HEK293T (cell line): ENCODE data around the gene LRRTM4.

ENCODE experiments used
- CTCF ChIA-PET: fragments of 350-600 bp; formaldehyde crosslinking; extraction: SDS; loops from one replicate; lab custom pipeline; 2021; ENCODE audit warnings: antibody characterized with exemption, inconsistent platforms; lab: Yijun Ruan, JAX
- POLR2A ChIA-PET: fragments of 350-600 bp; formaldehyde crosslinking; extraction: SDS; loops from one replicate; lab custom pipeline; 2020; ENCODE audit warnings: antibody characterized with exemption, inconsistent platforms; lab: Yijun Ruan, JAX
- DNase-seq: peaks from one replicate; pipeline ENCODE4 v3.0.0; 2012; ENCODE audit warnings: mixed read lengths; ENCODE audit errors: extremely low spot score
- ARNT ChIP-seq: fragments of 450-650 bp; IDR thresholded peaks from 2 replicates; pipeline ENCODE4 v1.6.1; 2017; ENCODE audit warnings: mild to moderate bottlenecking
- BHLHE40 ChIP-seq: fragments of 450-650 bp; IDR thresholded peaks from 2 replicates; pipeline ENCODE4 v1.6.1; 2016; ENCODE audit warnings: mild to moderate bottlenecking, moderate library complexity, borderline replicate concordance
- CTBP1 ChIP-seq: fragments of 450-650 bp; IDR thresholded peaks from 2 replicates; pipeline ENCODE4 v1.6.1; 2016; ENCODE audit warnings: borderline replicate concordance
- ELF4 ChIP-seq: fragments of 450-650 bp; IDR thresholded peaks from 2 replicates; pipeline ENCODE4 v1.6.1; 2017; ENCODE audit warnings: antibody characterized with exemption
- FOXA1 ChIP-seq: fragments of 450-650 bp; IDR thresholded peaks from 2 replicates; pipeline ENCODE4 v1.6.1; 2016; ENCODE audit warnings: mild to moderate bottlenecking
- FOXK2 ChIP-seq: fragments of 450-650 bp; IDR thresholded peaks from 2 replicates; pipeline ENCODE4 v1.6.1; 2016; ENCODE audit warnings: mild to moderate bottlenecking
- FOXM1 ChIP-seq: fragments of 450-650 bp; IDR thresholded peaks from 2 replicates; pipeline ENCODE4 v1.6.1; 2017; ENCODE audit warnings: mild to moderate bottlenecking, borderline replicate concordance
- HDGF ChIP-seq: fragments of 450-650 bp; IDR thresholded peaks from 2 replicates; pipeline ENCODE4 v1.6.1; 2017; ENCODE audit warnings: antibody characterized with exemption, borderline replicate concordance
- L3MBTL2 ChIP-seq: fragments of 450-650 bp; conservative IDR thresholded peaks from 2 replicates; pipeline ENCODE4 v1.6.1; 2016; ENCODE audit warnings: mild to moderate bottlenecking
- LEF1 ChIP-seq: fragments of 450-650 bp; IDR thresholded peaks from 2 replicates; pipeline ENCODE4 v1.6.1; 2017; ENCODE audit warnings: mild to moderate bottlenecking, borderline replicate concordance
- NFRKB ChIP-seq: fragments of 450-650 bp; IDR thresholded peaks from 2 replicates; pipeline ENCODE4 v1.6.1; 2016; ENCODE audit warnings: mild to moderate bottlenecking, moderate library complexity
- PKNOX1 ChIP-seq: fragments of 450-650 bp; IDR thresholded peaks from 2 replicates; pipeline ENCODE4 v1.6.1; 2016
- SP1 ChIP-seq: fragments of 450-650 bp; IDR thresholded peaks from 2 replicates; pipeline ENCODE4 v1.6.1; 2017
- SUZ12 ChIP-seq: fragments of 450-650 bp; IDR thresholded peaks from 2 replicates; pipeline ENCODE4 v1.6.1; 2016; ENCODE audit warnings: mild to moderate bottlenecking
- TARDBP ChIP-seq: fragments of 450-650 bp; IDR thresholded peaks from 2 replicates; pipeline ENCODE4 v1.6.1; 2016
- ZNF384 ChIP-seq: fragments of 450-650 bp; IDR thresholded peaks from 2 replicates; pipeline ENCODE4 v1.6.1; 2016

Gene LRRTM4

DNA sequence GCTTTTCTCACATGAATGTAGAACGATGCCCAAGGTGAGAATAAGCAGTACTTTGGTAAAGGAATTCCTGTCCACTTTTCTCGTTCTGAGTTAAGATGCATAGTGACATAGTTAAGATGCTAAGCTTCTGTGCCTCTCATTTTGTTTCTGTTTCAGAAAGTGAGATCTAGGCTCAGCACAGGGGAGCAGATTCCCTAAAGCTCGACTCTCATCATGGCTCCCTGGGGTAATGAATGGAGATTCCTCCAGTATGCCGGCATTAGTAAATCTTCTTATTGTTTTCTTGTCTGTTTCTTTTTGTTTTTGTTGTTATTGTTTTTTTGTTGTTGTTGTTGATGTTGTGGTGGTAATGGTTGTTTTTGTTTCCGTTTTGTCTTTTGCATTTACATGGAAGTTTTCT, 225.4 kb downstream of the LRRTM4 start:
- no peak for DNase-seq
- POLR2A ChIA-PET = no interaction called here
- CTCF ChIA-PET = no interaction called here
- TF ChIP-seq NFRKB = no peak
- no peak for TF ChIP-seq FOXA1
- TF ChIP-seq HDGF = no peak
- TF ChIP-seq ZNF384 = no peak
- no peak for TF ChIP-seq BHLHE40

DNA sequence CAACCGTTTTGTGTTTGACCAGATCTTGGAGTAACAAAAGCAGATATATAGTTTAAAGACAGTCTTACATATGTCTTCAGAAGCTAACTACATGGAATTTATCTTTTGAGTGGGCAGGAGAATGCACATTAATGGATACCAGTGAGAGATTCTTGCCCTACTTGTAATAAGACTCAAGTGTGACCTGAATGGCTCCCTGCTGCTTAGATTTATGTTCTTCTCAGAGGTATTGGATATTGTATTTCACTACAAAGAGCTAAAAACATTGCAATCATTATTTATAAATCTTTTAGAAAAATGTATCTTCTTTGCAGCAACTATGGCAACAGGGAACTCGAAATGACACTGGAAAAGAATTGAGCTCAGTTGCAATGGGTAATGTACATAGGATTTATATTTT, 227.7 kb downstream of the LRRTM4 start:
- no peak for DNase-seq
- TF ChIP-seq LEF1 = no peak
- TF ChIP-seq FOXM1 = no peak
- no peak for TF ChIP-seq BHLHE40
- TF ChIP-seq ELF4 = no peak
- no peak for TF ChIP-seq L3MBTL2
- no peak for TF ChIP-seq TARDBP
- TF ChIP-seq CTBP1 = no peak
- TF ChIP-seq HDGF = no peak
- no peak for TF ChIP-seq ARNT

GRCh38 chr2:77284353-77284752, 237.8 kb downstream of the LRRTM4 start:
- POLR2A ChIA-PET = no interaction called here
- TF ChIP-seq HDGF (no peak), SUZ12 (no peak), LEF1 (no peak), NFRKB (no peak), FOXM1 (no peak), ELF4 (no peak), CTBP1 (no peak), ARNT (no peak), FOXK2 (no peak)
- CTCF ChIA-PET = no interaction called here

More for the DNA sequence above, 227.7 kb downstream of the LRRTM4 start:
- ChIA-PET CTCF (no interaction called here), POLR2A (no interaction called here)

DNA sequence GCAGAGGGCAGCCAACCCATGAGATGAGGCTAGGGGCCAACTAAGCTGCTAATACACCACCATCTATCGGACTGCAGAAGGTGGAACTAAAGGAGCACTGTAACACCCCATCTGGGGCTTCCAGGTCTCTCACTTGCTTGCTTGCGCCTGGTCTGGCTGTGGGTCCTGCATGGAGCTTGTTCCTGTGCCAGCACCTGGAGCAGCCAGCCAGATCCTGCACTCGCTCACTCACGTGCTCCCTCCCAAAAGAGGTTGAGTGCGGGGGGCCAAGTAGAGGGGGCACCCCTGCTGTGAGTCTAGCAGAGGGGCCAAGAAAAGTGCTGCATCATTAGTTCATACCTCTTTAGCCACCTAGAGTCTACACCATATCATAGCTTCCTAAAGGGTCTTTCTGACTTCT, 250.9 kb downstream of the LRRTM4 start:
- ChIA-PET CTCF (no interaction called here), POLR2A (no interaction called here)
- no peak for DNase-seq
- TF ChIP-seq PKNOX1 = no peak
- TF ChIP-seq TARDBP = no peak
- no peak for TF ChIP-seq NFRKB
- no peak for TF ChIP-seq SP1
- no peak for TF ChIP-seq ZNF384
- no peak for TF ChIP-seq SUZ12
- no peak for TF ChIP-seq ELF4
- TF ChIP-seq CTBP1 = no peak
- no peak for TF ChIP-seq L3MBTL2
- no peak for TF ChIP-seq BHLHE40
- no peak for TF ChIP-seq FOXK2
- TF ChIP-seq ARNT = no peak
- TF ChIP-seq HDGF = no peak
- no peak for TF ChIP-seq FOXM1
- TF ChIP-seq LEF1 = no peak
- no peak for TF ChIP-seq FOXA1

More at GRCh38 chr2:77284353-77284752, 237.8 kb downstream of the LRRTM4 start:
- no peak for DNase-seq

- POLR2A ChIA-PET = no interaction called here
- no peak for TF ChIP-seq HDGF
- no peak for TF ChIP-seq PKNOX1
- no peak for TF ChIP-seq SP1
- TF ChIP-seq ZNF384 = no peak
- no peak for TF ChIP-seq FOXK2
- TF ChIP-seq L3MBTL2 = no peak
- TF ChIP-seq SUZ12 = no peak
- TF ChIP-seq FOXM1 = no peak
- TF ChIP-seq TARDBP = no peak
- TF ChIP-seq CTBP1 = no peak
- TF ChIP-seq ELF4 = no peak
- no peak for TF ChIP-seq ARNT
- no peak for TF ChIP-seq BHLHE40
- no peak for TF ChIP-seq LEF1
- no peak for TF ChIP-seq FOXA1
- TF ChIP-seq NFRKB = no peak
- DNase-seq = no peak
- CTCF ChIA-PET = no interaction called here
These were observed 251.7 kb downstream of the LRRTM4 start for GRCh38 chr2:77270433-77270832.

GRCh38 chr2:77268626-77269025, 253.6 kb downstream of the LRRTM4 start:
- TF ChIP-seq ELF4 (no peak), FOXM1 (no peak), FOXA1 (no peak), L3MBTL2 (no peak), CTBP1 (no peak), NFRKB (no peak), TARDBP (no peak), PKNOX1 (no peak), ARNT (no peak), SP1 (no peak), LEF1 (no peak)
- DNase-seq = no peak
- CTCF ChIA-PET = no interaction called here
- POLR2A ChIA-PET = no interaction called here
